HG03457 (cell line): Measurements from ENCODE around the gene MYBPC2.

Experiments used
- ATAC-seq: cut with Tn5 transposase; IDR thresholded peaks from one replicate; pipeline ENCODE4 v1.9.1; 2021; ENCODE audit warnings: moderate number of reproducible peaks; ENCODE audit not compliant: unreplicated experiment

Gene MYBPC2

DNA sequence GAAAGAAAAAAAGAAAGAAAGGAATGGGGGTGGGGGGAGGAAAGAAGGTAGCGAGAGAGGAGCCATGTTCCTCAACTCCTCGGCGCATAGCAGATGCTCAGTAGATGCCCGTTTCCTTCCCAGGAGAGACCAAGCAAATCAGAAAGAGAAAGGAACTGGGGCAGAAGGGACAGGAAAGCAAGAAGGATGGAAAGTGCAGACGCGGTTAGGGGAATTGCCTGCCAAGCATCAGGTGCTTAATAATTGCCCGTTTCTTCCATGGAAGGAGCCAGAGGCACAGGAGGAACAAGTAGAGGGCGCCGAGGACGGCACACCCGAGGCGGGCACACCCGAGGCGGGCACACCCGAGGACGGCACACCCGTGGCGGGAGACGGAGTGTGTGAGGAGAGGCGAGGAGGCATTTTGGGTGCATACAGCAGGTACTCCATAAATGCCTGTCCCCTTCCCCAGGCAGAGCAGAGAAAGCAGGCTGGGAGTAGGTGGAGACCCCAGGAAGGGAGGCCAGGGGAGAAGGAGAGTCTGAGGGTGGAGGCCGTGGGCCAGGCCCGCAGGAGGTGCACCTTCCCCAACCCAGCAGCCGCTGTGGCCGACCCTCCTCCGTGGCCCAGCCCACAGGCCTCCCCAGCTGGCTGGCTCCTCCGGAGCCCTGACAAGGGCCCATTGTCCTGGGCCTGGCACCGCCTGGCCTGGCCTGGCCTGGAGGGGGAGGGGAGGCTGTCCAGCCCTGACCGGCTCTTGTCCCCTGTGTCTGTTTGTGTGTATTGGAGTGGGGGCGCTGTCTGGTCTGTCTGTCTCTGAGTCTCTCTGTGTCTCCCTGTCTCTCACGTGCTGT is 63.7 kb downstream of the MYBPC2 start:
- ATAC-seq = no peak

DNA sequence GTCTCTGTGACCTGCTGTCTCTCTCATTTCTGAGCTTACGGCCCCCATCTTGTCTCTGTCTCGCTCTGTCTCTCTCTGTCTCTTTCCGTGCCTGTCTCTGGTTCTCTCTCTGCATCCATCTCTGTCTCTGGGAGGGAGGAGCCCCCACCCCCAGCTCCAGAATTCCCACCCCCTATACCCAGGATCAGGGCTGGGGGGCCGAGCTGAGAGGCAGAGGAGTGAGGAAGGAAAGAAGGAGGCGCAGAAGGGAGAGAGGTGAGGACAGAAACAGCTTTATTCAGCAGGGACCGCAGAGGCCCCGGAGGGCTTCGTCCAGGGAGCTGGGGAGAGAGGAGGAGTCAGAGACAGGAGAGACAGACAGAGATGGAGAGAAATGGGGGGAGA is 64.3 kb downstream of the MYBPC2 start:
- ATAC-seq = no peak

DNA sequence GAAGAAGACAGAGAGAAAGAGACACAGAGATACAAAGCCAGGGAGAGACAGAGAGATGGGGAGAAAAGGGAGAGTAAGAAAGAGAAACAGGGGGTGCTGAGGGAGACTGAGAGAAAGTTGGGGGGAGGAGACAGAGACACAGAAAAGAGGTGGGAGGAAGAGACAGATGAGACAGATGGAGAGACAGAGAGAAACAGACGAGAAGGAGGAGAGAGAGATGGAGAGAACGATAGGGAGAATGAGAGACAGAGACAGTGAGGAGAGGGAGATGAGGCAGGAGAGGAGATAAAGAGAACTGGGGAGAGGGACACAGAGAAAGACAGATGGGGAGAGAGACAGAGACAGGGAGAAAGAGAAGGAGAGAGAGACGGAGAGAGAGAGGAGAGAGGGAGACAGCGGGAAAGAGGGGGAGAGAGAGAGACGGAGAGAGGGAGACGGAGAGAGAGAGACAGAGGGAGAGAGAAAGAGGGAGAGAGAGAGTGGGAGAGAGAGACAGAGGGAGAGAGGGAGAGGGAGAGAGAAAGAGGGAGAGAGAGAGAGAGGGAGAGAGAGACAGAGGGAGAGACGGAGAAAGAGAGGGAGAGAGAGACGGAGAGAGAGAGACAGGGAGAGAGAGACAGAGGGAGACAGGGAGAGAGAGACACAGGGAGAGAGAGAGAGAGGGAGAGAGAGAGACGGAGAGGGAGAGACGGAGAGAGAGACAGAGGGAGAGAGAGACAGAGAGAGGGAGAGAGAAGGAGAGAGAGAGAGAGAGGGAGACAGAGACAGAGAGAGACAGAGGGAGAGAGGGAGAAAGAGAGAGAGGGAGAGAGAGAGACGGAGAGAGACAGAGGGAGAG is 65.7 kb downstream of the MYBPC2 start:
- no peak for ATAC-seq

DNA sequence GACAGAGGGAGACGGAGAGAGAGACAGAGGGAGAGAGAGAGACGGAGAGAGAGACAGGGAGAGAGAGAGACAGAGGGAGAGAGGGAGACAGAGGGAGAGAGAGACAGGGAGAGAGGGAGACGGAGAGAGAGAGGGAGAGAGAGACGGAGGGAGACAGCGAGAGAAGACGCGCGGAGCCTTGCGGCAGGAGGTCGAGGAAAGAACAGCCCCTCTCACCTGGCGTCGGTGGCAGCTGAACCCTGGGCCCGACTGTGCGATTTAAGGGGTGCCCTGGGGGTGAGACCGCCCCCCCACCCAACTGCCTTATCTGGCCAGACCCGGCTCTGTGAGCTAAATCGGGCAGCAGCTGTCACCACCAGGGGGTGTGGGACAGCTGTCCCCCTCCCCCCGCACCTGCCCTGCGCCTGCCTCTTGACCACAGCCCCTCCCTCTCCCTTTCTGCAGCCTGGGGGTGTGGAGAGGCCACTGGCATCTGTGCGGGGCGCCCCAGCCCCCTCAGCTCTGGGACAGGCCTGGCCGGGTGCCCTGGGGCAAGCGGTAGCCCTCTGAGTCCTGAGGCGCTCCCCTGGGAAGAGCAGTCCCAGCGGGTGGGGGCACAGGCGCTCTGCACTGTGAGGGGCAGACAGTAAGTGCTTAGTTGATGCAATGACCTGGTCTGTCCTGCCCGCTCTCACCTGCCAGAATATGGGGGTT is 67.5 kb downstream of the MYBPC2 start:
- ATAC-seq = no peak

DNA sequence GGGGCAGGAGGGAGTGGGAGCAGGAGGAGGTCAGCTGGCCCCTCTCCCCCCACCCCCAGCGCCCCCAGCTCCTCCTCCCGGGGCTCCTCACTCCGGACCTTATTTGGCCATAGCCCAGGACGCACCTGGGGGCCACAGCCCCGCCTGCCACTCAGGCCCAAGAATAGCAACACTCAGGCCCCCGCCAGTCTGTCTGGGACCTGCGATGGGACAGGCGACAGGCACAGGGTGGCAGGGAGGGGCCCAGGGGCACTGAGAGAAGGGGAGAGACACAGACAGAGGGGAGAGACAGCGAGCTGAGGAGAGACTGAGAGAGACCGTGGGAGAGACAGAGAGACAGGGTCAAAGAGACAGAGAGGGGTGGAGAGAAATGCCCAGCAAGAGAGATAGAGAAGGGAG is 68.1 kb downstream of the MYBPC2 start:
- no peak for ATAC-seq

DNA sequence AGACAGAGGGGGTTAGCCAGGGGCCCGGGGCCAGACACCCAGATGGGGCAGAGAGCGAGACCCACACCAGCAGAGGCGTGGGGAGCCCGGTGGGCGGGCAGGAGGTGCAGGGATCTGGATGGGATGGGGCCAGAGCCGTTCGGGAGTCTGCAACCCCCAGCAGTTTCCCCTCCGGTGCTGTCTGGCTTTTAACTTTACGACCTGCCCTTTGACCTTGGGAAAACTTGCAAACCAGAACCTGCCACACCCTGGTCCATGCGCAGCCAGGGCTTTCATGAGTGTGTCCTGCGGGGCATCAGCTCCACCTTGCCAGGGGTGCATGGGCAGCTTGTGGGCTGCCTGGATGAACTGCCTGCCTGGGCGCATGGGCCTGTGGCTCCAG is 68.5 kb downstream of the MYBPC2 start:
- no peak for ATAC-seq

DNA sequence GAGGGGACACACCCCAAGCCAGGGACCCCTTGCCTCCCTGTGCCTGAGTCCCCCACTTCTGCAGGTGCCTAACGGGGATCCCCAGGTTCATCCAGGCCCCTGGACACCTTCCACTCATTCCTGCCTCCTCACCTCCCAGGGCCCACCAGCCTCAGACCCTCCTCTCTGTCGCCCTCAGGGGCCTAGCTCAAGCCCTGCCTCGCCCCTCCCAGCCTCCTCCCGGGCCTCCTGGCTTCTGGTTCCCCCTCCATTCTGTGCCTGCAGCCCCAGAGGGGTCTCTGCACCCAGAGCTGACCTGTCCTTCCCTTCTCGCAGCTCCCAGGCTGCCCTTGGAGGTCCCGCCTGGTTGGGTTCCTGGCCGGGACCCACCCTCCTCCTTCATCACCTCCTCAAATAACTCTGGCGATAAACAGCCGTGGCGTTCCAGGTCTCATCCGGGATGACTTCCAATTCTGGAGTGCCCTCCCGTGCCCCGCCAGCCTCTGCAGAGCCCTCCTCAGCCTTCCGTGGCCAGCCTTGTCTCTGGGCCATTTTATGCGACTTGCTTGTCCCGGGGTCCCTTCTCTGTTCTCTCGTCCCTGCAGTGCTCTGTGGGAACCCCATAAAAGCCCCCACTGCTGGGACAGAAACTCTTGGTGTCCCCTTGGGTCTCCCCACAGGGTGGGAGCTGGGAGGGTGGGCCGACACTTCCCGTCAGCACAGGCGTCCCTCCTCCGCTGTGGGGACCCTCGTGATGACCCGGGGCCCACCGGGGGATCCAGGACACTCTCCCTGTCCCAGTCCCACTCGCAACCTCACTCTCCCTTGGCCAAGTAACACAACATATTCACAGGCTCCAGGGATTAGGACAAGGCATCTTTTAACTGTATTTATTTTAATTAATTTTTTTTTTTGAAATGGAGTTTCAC is 69.1 kb downstream of the MYBPC2 start:
- ATAC-seq = no peak

DNA sequence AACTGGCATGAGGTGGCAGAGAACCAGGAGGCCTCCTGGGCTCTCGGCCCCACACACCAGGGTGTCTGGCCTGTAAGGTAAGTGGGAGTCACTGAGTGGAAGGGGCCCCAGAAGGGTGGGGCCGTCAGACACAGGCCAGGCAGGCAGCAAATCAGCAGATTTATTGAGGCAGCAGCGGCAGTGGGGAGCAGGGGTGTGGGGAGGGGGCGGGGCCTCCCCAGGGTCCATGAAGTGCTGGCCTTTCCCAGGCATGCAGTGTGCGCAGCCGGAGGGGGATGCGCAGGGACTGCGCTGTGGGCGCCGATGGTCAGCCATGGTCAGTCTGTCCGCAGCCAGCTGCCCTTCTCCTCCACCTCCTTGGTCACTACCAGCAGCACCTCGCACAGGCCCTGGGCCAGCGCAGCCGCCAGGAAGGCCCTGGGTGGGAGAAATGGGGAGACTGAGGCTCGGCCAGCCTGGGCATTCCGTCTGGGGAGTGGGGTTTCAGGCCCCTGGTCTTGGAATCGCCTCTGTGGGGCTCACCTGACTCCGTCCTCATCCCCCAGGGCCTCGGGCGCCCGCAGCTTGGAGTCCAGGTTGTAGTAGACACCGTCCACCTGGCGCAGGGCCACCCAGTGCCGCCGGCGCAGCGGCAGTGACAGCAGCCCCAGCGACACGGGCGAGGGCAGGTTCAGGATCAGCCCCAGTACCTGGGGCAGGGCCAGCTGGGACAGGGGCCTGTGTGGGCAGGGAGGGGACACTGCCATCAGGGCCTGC is 73.3 kb downstream of the MYBPC2 start:
- no peak for ATAC-seq

DNA sequence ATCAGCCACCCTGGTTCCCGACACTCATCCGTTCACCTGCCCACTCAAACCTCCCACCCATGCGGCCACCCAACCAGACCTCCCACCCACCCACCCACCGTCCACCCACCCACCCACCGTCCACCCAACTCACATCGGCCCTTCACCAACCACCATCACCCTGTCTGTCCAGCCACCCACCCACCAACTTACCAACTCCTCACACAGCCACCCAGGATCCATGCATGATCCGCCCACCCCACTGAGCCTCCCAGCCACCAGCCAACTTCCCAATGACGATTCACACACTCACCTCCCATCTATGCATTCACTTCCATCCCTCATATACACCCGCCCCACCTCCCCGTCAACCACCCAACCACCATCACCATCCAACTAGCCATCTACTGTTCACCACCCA is 74.0 kb downstream of the MYBPC2 start:
- ATAC-seq = no peak

DNA sequence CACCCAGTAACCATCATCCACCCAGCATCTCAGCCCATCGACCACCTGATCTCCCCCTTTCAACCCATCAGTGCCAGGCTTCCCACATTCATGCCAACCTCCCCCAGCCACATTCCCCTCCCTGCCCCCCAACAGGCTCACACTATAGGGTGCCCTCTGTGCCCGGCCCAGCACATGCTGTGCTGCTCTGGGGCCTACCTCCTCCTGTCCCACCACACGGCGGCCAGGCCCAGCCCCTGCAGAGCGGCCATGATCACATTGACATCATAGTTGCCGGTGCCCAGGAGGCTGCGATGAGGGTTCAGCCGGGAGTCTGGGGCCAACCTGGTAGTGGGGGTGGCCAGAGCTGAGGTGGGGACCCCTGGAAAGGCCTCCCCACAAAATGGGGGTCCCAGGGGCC is 74.7 kb downstream of the MYBPC2 start:
- ATAC-seq = no peak

DNA sequence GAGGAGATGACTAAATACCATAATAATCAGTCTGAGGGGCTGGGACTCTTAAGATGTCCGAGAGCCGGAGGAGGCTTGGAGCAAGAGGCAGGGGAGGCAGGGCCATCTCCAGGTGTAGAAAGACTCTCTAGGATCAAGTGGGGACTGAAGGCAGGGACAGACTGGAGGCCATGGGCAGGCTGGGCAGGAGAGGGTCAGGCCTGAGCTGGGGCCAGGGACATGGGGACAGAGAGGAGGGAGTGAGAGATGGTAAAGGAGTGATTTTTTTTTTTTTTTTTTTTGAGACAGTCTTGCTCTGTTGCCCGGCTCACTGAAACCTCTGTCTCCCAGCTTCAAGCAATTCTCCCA is 76.1 kb downstream of the MYBPC2 start:
- ATAC-seq = no peak

DNA sequence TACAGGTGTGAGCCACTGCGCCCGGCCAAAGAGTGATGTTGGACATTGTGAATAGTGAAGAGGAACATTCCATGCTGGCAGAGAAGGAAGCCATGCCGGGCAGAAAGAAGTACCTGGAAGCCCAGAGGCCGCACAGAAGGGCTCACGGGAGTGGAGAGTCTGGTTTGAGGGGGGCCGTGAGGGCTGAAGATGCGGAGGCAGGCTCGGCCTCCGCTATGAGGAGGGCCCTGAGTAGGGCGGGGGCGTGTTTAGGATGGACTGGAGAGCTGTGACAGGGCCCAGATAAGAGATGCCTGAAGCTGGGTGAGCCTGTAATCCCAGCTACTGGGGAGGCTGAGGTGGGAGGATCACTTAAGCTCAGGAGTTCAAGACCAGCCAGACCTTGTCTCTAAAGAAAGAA is 76.7 kb downstream of the MYBPC2 start:
- ATAC-seq = no peak

DNA sequence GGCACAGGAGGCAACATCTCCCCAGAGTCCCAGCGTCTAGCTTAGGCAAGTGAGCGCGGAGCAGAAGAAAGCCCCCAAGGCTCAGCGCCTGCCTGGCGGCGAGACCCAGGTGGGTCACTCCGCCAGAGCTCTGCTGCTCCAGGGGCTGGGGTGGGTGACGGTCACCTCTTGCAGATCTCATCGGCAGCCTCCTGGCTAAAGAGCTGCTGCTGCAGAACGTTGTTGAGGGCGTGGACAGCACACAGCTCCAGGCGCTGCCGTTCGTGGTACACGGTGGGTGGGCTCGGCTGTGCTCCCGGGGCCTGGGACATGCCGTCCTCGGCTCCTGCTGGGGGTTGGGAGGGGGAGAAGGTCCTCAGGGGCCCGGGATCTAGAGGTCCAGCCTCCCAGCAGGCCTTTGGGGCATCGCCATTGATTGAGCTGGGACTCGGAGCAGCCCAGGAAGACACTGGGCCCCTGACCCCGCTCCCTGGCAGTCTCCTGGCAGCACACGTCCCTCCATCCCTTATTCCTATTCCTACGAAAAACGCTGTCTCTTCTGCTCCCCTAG is 77.5 kb downstream of the MYBPC2 start:
- ATAC-seq = no peak

DNA sequence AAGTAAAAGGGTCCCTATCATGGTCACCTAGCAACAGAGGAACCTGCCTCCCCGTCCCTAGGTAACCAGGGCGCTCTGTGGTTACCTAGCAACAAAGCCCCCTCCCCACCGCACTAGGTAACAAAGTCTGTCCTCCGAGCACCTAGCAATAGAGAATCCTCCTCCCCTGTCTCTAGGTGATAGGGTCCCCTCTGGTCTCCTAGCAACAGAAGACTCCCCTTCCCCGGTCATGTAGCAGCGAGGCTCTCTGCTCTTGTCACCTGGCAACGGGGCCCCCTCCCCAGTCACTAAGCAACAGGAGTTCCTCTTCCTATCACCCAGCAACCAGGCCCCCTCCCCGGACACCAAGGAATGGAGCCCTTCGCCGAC is 78.0 kb downstream of the MYBPC2 start:
- no peak for ATAC-seq

DNA sequence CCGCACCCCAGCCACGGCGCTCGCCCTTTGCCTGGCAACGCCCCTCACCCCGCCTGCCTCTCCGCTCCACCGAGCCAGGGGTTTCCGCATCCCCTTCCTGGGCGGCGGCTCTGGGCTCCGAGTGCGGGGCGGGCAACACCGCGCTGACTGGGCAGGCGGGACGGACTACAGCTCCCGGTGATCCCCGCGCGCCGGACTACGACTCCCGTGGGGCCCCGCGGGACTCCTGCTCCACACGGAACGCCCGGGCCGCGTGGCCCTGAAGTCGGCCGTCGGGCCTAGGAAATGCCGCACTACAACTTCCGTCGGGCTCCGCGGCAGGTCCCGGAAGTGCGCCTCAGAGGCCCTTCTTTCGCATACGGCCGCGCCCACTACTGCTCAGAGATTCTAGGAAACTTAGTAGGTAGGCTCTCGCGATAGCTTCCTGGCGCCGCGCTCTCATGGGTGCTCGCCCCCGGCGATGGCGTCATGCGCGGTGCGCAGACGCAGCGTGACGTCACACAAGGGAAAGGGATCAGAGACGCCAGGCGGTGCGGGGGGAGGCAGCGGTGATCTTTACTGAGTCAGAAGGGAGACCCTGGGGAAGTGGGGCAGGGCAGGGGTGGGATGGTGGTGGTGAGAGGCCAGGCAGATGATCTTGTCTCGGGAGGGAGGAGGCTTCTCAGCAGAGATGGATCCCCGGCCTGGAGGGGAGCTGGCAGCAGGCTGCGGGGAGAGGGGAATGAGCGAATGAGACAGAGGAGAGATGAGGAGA is 78.6 kb downstream of the MYBPC2 start, which contains the start of gene JOSD2:
TSS of gene JOSD2 (minus strand) at position 123 of the 754 bp plus-strand sequence. CDS start 760 bp downstream, outside the sequence.
- peak; percentile 69 for ATAC-seq

DNA sequence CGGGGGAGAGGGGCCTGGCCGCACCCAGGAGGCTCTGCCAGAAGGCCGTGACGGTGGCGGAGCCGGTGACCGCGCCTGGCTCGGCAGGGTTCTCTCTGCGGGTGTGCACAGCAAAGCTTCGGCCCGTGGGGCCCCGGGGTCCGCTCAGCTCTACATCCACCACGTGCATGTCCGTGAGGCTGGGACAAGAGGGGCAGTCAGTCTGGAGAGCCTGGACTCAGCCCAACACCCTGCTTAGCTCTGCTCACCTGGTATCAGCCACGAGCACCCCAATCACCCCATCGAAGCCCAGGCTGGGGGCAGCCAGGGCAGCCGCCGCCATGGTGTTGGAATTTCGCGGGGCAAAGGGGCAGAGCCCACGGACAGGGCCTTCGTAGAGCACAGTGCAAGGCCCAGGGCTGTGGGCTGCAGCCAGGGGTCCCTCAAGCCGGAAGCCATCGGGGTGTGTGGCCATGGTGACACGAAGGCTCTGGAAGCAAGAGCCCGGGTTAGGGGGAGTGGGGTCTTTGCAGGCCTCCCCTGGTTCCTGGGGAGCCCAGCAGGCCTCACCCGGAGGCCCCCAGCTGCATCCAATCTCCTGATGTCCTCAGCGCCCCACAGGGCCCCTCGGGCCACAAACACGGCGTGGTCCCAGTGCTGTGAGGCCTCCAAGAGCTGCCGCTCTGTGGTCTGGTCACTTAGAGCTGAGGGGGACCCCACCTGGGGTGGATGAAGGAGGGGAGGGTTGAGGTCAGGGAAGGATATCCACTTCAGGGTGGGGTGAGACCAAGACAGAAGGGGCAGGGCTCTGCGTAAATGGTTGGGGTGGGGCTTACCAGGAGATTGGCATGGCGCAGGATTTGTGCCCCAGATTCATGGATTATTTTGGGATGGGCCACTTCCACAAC is 79.7 kb downstream of the MYBPC2 start:
- no peak for ATAC-seq

DNA sequence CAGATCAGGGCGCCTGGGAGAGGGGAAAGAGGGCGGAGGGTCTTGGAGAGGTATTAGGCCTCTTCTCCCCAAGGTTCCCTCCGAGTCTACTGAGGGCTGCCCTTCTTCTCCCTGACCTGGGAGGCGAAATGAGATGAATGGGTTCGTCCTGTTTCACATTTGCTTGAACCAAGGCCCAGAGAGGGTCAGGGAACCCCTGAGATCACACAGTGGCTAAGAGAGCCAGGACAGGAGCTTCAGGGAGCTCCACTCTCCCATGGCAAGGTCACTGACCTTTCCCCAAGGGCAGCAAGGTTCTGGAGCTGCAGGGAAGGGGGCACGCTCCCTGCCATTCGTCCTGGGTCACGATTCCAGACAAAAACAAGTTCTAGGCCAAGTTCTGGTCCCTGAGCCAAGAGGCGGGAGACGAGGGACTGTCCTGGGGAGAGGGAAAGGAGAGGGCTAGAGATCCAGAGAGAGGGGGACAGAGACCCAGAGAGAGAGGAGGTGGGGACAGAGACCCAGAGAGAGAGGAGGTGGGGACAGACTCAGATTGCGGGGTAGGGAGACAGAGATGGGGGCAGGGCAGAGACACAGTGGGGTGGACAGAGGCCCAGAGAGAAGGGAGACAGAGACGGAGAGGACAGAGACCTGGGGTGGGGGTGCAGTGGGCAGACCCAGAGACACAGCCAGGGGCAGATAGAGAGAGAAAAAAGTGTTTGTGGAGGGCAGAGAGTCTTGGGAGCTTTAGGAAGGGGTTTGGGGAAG is 80.5 kb downstream of the MYBPC2 start:
- no peak for ATAC-seq
